Immature natural killer cell (primary cell): ENCODE results near the gene COLEC12. TPM values are rescaled to one million over a fixed set of nuclear protein-coding genes. Genes with fewer than 3 reads are reported as not detected.
"Not testable (repeated sequence)": the region's sequence is repeated elsewhere in the genome, so short reads cannot be mapped to it uniquely, and the experiment has no call there.

Experiments
- DNase-seq, 3 donors: peaks; one replicate each; pipeline ENCODE4 v3.0.0; 2022; ENCODE audit warnings: mixed read lengths in 1 of 3
- H3K27ac Mint-ChIP-seq, 6 donors: one replicate each; pipeline ENCODE4 v1.8.0; 2020; ENCODE audit warnings: mixed read lengths in 6 of 6, mild to moderate bottlenecking in 5 of 6, inconsistent platforms in 4 of 6, moderate library complexity in 3 of 6
- H3K27me3 Mint-ChIP-seq, 3 donors: one replicate each; pipeline ENCODE4 v1.8.0; 2020 to 2021; ENCODE audit warnings: low read depth in 3 of 3, mild to moderate bottlenecking in 3 of 3, mixed read lengths in 3 of 3, moderate library complexity in 3 of 3, inconsistent platforms in 1 of 3
- H3K36me3 Mint-ChIP-seq, 3 donors: one replicate each; pipeline ENCODE4 v1.8.0; 2020; ENCODE audit warnings: mixed read lengths in 3 of 3, inconsistent platforms in 2 of 3, mild to moderate bottlenecking in 2 of 3
- H3K4me1 Mint-ChIP-seq, 2 donors: one replicate each; pipeline ENCODE4 v1.8.0; 2020; ENCODE audit warnings: inconsistent platforms in 2 of 2, mild to moderate bottlenecking in 2 of 2, mixed read lengths in 2 of 2, moderate library complexity in 1 of 2
- H3K4me3 Mint-ChIP-seq, 5 donors: one replicate each; pipeline ENCODE4 v1.8.0; 2020; ENCODE audit warnings: mild to moderate bottlenecking in 5 of 5, mixed read lengths in 5 of 5, inconsistent platforms in 3 of 5, moderate library complexity in 3 of 5
- H3K9me3 Mint-ChIP-seq, 6 donors: one replicate each; pipeline ENCODE4 v1.8.0; 2020; ENCODE audit warnings: mild to moderate bottlenecking in 6 of 6, mixed read lengths in 6 of 6, inconsistent platforms in 4 of 6, moderate library complexity in 3 of 6
- polyA plus RNA-seq, 3 donors: library from polyadenylated mRNA; unstranded; fragments of 300-500 nt; fragmentation: Illumina TruSeq; gene quantifications; one replicate each; pipeline ENCODE4 v1.2.3, GENCODE V29; 2021

Gene COLEC12
- polyA plus RNA-seq, 3 donors from 2014 or later, result not detected

DNA sequence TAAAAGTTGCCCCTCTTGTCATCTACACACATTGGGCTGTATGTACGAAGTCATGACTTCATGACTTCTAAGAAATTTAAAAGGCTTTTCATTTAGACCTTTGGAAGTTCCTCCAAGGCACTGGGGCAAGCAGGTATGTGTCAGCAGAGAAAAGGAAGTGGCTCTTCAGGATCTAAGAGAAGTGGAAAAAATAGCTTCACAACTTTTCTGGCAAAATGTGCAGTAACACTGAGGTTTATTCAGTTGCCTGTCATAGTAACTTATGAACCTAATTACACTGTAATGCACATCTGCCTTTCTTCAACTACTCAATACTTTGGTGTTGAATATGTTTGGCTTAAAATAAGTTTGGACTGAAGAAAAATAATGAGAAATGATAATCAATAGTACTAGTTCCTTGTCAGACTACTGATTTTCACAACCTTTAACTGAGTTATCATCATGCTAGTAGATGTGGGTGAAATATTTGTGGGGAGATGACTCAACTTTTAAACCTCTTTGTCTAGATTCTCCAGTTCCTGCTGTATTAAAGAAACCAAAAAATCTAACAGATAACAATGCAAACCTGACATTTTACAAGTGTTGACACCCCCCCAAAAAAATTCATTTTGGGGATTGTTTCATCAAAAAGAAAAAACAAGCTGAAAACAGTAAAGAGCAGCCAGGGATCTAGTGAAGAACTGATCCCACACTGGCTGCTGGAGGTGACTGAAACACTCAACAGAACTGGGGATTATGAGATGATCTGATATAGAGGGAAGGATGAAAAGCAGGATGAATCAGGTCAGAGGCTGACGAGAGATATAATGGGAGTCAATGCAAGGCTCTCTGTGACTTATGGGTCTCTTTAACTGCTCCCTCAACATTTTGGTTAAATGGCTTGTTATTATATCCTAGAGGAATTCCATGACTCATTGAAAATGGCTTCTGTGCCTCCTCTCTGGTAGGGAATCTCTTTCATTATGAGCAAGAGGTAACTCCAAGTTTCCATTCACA is 84.6 kb downstream of the COLEC12 start:
- Mint-ChIP-seq H3K4me3 (no peak overlapping the region), H3K27me3 (peaks cover 0 to 2% (median under 1%) of the 10 kb centered on the region in 3 donors), H3K36me3 (no peaks in the 10 kb centered on the region), H3K9me3 (peaks cover 0 to 1% (median 0%) of the 10 kb centered on the region in 6 donors), H3K27ac (no peak overlapping the region), H3K4me1 (no peaks in the 10 kb centered on the region)
- no peak for DNase-seq

DNA sequence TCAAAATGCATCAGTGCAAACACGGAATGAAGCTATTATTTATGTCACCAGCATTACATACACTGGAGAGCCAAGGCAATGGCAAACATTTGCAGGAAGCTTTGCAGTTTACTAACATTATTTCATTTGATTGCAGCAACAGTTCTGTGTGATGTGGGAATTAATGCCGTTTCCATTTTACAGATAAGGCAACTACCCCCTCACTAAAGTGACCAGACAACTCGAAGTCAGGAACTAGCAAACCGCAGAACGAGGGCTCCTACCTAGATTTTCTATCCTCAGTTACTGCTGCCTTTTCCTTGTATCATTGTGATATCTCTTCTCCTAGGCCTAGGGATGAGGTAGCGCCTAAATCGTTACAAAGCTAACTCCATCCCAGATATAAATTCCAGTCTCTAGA is 85.5 kb downstream of the COLEC12 start:
- Mint-ChIP-seq H3K27me3 (peaks cover 0 to 7% (median 2%) of the 10 kb centered on the region in 3 donors), H3K27ac (no peak overlapping the region), H3K9me3 (peaks cover 0 to 1% (median 0%) of the 10 kb centered on the region in 6 donors), H3K4me3 (no peak overlapping the region), H3K4me1 (no peaks in the 10 kb centered on the region), H3K36me3 (no peaks in the 10 kb centered on the region)
- no peak for DNase-seq

DNA sequence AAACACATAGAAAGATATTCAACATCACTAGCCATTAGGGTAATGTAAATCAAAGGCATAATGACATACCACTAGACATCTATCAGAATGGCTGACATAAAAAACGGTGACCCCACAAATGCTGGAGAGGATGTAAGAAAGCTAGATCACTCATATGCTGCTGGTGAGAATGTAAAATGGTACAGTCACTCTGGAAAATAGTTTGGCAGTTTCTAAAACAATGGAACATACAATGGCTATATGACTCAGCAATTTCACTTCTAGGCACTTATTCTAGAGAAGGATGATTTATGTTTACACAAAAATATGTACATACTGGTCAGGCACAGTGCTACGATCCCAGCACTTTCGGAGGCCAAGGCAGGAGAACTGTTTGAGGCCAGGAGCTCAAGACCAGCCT is 87.3 kb downstream of the COLEC12 start:
- DNase-seq, result no peak
- Mint-ChIP-seq H3K27me3 (peaks cover 0 to 7% (median 2%) of the 10 kb centered on the region in 3 donors), H3K4me3 (no peak overlapping the region), H3K27ac (no peak overlapping the region), H3K9me3 (peaks cover 0 to 2% (median 0%) of the 10 kb centered on the region in 6 donors), H3K4me1 (no peaks in the 10 kb centered on the region), H3K36me3 (no peaks in the 10 kb centered on the region)

DNA sequence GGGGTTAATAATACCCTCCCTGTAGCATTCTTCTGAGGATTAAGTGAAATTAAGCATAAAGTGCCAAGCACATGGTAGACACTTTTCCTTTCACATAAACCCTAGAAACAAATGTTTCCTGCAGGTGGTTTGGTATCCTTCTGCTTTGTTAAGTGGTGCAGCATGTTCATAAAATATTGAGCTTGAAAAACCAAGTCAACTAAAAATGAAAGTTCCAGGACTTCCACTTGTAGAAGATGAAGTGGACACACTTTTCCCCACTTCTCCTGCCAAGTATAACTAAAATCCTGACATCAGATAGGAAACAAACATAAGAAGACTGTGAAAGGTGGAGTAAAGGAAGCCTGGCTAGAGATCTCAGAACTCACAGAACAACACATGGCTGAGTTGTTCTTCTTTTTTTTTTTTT is 90.5 kb downstream of the COLEC12 start:
- peaks cover 0 to 5% (median 0%) of the 10 kb centered on the region in 3 donors for H3K36me3 Mint-ChIP-seq
- H3K27ac Mint-ChIP-seq, result no peak overlapping the region
- peaks cover 3 to 12% (median 7%) of the 10 kb centered on the region in 6 donors for H3K9me3 Mint-ChIP-seq
- peaks cover 0 to 7% (median 2%) of the 10 kb centered on the region in 3 donors for H3K27me3 Mint-ChIP-seq
- no peaks in the 10 kb centered on the region for H3K4me1 Mint-ChIP-seq
- DNase-seq, result no peak
- H3K4me3 Mint-ChIP-seq, result no peak overlapping the region

DNA sequence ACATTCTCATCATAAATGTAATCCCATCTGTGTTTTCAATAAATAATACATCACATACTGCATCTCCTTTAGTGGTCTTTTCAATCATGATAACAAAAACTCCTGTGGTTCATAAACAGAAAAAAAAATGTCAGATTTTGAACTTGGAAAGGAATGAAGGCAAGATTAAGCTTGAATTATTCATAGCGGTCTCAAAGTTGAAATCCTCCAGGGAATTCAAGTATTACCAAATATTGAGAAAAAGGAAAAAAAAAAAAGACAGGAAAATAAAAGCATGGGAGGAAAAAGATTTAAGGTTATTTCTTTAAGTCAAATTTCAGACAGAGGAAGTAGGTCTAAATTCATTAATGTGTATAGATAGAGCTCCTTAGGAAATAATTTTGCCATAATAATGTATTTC is 92.1 kb downstream of the COLEC12 start:
- no peaks in the 10 kb centered on the region for H3K4me1 Mint-ChIP-seq
- peaks cover 7 to 15% (median 10%) of the 10 kb centered on the region in 6 donors for H3K9me3 Mint-ChIP-seq
- H3K27ac Mint-ChIP-seq, result no peak overlapping the region
- peaks cover 0 to 5% (median 3%) of the 10 kb centered on the region in 3 donors for H3K36me3 Mint-ChIP-seq
- peaks cover 2 to 9% (median 2%) of the 10 kb centered on the region in 3 donors for H3K27me3 Mint-ChIP-seq
- no peak overlapping the region for H3K4me3 Mint-ChIP-seq
- no peak for DNase-seq

DNA sequence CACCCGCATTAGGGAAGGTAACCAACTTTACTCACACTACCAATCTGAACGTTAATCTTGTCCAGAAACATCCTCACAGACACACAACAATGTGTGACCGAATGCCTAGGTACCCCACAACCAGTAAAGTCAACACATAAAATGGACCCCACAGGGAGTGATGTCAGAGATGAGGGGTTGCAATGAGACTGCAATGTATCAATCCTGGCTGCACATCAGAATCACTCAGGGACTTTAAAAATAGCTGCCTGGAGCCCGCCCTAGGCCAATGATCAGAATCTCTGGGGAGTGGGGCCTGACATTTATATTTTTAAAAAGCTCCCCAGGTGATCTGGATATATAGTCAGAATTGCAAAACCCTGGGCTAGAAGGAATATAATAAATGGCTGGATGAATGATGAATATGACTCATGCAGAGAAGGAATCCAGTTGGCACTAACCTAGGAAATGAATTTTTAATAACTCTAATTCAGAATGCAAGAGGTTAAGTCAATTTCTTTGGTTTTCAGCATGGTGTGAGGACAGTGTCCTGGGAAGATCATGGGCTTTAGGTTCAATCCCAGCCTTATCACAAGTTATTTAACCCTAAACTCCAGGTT is 92.8 kb downstream of the COLEC12 start:
- H3K4me3 Mint-ChIP-seq, result no peak overlapping the region
- H3K36me3 Mint-ChIP-seq, result peaks cover 0 to 5% (median 3%) of the 10 kb centered on the region in 3 donors
- no peak overlapping the region for H3K27ac Mint-ChIP-seq
- DNase-seq, result no peak
- H3K27me3 Mint-ChIP-seq, result peaks cover 2 to 9% (median 2%) of the 10 kb centered on the region in 3 donors
- peaks cover 7 to 15% (median 10%) of the 10 kb centered on the region in 6 donors for H3K9me3 Mint-ChIP-seq
- no peaks in the 10 kb centered on the region for H3K4me1 Mint-ChIP-seq

DNA sequence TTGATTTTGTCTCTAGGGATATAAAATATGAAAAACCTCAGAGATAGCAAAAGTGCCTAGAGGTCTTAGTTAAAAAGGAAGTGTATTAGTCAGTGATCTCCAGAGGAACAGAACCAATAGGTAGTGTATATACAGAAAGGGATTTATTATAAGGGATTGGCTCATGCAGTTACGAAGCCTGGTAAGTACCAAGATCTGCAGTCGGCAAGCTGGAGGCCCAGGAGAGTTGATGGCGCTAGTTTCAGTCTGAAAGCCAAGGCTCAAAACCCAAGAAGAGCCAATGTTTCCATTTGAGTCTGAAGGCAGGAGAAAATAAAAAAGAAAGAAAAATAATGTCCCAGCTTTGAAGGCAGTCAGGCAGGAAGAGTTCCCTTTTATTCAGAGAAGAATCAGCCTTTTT is 93.3 kb downstream of the COLEC12 start:
- H3K4me3 Mint-ChIP-seq, result no peak overlapping the region
- H3K27me3 Mint-ChIP-seq, result peaks cover 2 to 9% (median 4%) of the 10 kb centered on the region in 3 donors
- peaks cover 7 to 15% (median 10%) of the 10 kb centered on the region in 6 donors for H3K9me3 Mint-ChIP-seq
- H3K27ac Mint-ChIP-seq, result no peak overlapping the region
- H3K36me3 Mint-ChIP-seq, result peaks cover 0 to 5% (median 3%) of the 10 kb centered on the region in 3 donors
- no peak for DNase-seq
- H3K4me1 Mint-ChIP-seq, result no peaks in the 10 kb centered on the region

DNA sequence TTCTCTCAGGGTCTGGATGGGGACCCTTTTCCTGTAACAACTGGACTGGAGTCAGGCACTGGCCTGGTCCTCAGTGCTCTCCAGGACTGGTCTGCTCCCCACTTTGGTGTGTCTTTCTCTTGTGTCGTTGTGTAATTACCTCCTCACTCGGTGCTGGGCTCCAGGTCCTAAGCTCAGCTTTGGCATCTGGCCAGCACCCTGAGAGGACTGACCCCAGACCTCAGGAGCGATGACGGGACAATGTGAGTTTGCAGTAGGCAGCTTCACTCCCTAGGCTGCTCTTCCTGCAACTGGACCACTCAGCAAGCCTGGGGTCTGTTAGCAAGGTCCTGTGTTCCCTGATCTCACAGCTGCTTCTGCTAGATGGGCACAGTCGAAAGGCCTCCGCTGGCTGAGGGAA is 93.8 kb downstream of the COLEC12 start:
- Mint-ChIP-seq H3K4me1 (no peaks in the 10 kb centered on the region), H3K27me3 (peaks cover 4 to 9% (median 4%) of the 10 kb centered on the region in 3 donors), H3K36me3 (peaks cover 0 to 5% (median 3%) of the 10 kb centered on the region in 3 donors), H3K9me3 (peaks cover 7 to 15% (median 10%) of the 10 kb centered on the region in 6 donors), H3K4me3 (no peak overlapping the region), H3K27ac (no peak overlapping the region)
- DNase-seq, result no peak

DNA sequence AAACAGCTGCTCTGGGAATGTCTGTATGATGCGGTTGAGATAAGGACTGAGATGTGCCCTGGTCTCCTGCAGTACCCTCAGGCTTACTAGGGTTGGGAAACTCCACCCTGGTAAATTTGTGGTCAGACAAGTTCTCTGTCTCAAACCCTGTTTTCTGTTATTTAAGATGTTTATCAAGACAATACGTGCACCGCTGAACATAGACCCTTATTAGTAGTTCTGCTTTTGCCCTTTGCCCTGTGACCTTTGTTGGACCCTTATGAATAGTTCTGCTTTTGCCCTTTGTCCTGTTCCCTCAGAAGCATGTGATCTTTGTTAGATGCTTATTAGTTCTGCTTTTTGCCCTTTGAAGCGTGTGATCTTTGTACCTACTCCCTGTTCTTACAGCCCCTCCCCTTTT is 95.5 kb downstream of the COLEC12 start:
- peaks cover 7 to 15% (median 9%) of the 10 kb centered on the region in 6 donors for H3K9me3 Mint-ChIP-seq
- H3K36me3 Mint-ChIP-seq, H3K4me3 Mint-ChIP-seq, H3K27ac Mint-ChIP-seq, H3K27me3 Mint-ChIP-seq, H3K4me1 Mint-ChIP-seq, DNase-seq: not testable (repeated sequence)

DNA sequence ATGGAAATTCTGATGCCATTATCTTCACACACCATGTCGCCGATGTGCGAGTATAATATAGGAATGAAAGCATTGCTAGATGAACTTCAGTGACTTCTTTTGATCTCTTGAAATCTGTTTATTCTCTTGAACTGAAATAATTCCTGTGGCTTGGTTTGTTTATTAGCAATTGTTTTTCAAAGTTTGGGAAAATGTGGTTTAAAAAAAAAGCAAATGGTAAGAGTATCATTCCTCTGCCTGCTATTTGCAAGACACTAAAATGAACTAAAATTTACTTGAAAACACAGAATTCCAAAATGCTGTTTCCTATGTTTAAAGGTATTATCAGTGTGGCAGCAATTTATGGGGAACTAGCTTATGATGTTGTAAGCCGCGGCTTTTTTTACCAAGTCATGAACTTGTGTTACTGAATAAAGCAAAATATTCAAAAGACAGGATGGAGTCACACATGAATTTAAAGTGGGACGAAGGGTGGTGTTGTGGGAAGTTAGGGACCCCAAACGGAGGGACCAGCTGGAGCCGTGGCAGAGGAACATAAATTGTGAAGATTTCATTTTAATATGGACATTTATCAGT is 96.4 kb downstream of the COLEC12 start:
- Mint-ChIP-seq H3K36me3 (peaks cover 0 to 5% (median 3%) of the 10 kb centered on the region in 3 donors), H3K4me1 (no peaks in the 10 kb centered on the region), H3K27ac (no peak overlapping the region), H3K4me3 (no peak overlapping the region), H3K9me3 (peaks cover 7 to 15% (median 9%) of the 10 kb centered on the region in 6 donors), H3K27me3 (peaks cover 2 to 4% (median 4%) of the 10 kb centered on the region in 3 donors)
- DNase-seq, result no peak

DNA sequence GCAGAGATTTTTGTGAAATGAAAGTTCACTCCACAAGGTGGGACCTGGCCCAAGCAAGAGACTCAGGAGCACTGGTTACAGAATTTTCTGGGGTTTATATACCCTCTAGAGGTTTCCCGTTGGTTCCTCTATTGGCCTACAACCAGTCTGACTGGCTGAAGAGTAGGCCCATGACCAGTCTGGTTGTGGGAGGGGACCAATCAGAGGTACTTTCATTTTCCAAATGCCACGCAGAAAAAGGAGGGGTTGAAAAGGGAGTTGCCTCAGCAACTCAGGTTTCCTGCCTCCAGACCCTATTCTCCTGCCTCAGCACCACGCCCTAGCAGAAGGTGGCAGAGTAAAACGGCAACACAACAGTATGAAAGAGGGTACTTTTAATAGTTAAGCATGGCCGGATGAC is 98.4 kb downstream of the COLEC12 start:
- no peak overlapping the region for H3K27ac Mint-ChIP-seq
- peaks cover 2 to 6% (median 4%) of the 10 kb centered on the region in 3 donors for H3K27me3 Mint-ChIP-seq
- peaks cover 7 to 15% (median 9%) of the 10 kb centered on the region in 6 donors for H3K9me3 Mint-ChIP-seq
- no peaks in the 10 kb centered on the region for H3K4me1 Mint-ChIP-seq
- no peak for DNase-seq
- H3K36me3 Mint-ChIP-seq, result peaks cover 0 to 5% (median 3%) of the 10 kb centered on the region in 3 donors
- H3K4me3 Mint-ChIP-seq, result no peak overlapping the region

DNA sequence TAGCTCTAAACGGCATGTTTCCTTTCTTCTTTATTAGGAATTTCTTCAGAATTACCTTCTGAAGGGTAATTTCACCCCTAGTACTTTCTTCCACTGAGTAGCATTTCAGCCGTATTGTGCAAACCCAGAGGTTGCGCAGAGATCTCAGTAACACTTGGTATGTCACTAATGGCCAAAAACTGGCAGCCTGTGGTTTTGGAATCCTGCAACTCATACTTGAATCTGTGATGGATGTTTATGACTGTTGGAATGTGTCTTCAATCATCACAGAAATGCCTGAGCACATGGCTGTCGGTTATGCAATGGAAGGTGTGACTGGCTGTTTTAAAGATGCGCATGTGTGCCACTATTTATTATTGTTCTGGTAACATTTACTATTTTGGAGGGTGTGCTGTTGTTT is 100.0 kb downstream of the COLEC12 start:
- H3K4me3 Mint-ChIP-seq, result no peak overlapping the region
- no peak overlapping the region for H3K27ac Mint-ChIP-seq

DNA sequence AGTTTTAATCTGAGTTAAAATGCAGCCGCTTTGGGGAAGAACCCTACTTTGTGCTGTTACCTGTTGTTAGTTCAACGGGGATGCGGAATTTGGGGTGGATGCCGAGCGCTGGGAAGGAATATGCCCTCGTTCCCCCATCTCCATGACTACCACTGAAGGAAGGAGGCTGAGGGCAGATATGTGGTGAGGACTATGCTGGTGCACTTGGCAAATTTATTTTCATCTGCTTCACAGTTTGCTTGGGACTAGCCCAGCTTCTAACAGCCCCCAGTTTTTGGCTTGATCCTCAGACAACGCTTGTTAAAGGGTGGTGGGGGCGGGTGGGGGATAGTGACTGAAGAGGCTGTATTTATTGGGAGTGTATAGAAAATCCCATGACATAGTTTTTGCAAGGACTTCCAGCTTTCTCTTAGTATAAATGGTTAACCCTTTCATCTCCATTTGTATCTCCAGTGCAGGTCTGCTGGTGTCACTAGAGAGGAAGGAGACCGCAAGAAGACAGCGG is 100.8 kb downstream of the COLEC12 start:
- no peak overlapping the region for H3K4me3 Mint-ChIP-seq
- peaks cover 0 to 3% (median 0%) of the 10 kb centered on the region in 3 donors for H3K36me3 Mint-ChIP-seq
- H3K27ac Mint-ChIP-seq, result no peak overlapping the region
- DNase-seq, result no peak
- H3K9me3 Mint-ChIP-seq, result peaks cover 0 to 4% (median 2%) of the 10 kb centered on the region in 6 donors
- H3K27me3 Mint-ChIP-seq, result peaks cover 4 to 10% (median 5%) of the 10 kb centered on the region in 3 donors
- no peaks in the 10 kb centered on the region for H3K4me1 Mint-ChIP-seq

More for the DNA sequence above, 100.0 kb downstream of the COLEC12 start:
- peaks cover 4 to 10% (median 7%) of the 10 kb centered on the region in 6 donors for H3K9me3 Mint-ChIP-seq
- DNase-seq, result no peak
- peaks cover 0 to 4% (median 3%) of the 10 kb centered on the region in 3 donors for H3K36me3 Mint-ChIP-seq
- H3K27me3 Mint-ChIP-seq, result peaks cover 4 to 10% (median 6%) of the 10 kb centered on the region in 3 donors
- no peaks in the 10 kb centered on the region for H3K4me1 Mint-ChIP-seq
